GM12873 (cell line): Measurements from ENCODE around the gene CPNE1.

Experiments
- CTCF ChIP-seq: IDR thresholded peaks from 2 replicates; pipeline ENCODE4 v1.5.1; 2012; ENCODE audit warnings: low read depth, mild to moderate bottlenecking, moderate library complexity, low read length, control low read depth; ENCODE audit not compliant: insufficient read depth; ENCODE audit errors: missing control alignments

The CPNE1 gene

GRCh38 chr20:35600993-35601973, 63.4 kb downstream of the CPNE1 start:
- peak; percentile 49 for TF ChIP-seq CTCF

- no peak for TF ChIP-seq CTCF
Observed at GRCh38 chr20:35600176-35600992, 64.3 kb downstream of the CPNE1 start.

- no peak for TF ChIP-seq CTCF
Observed at GRCh38 chr20:35599776-35600120, 65.0 kb downstream of the CPNE1 start.

GRCh38 chr20:35598899-35599775, 65.6 kb downstream of the CPNE1 start:
- no peak for TF ChIP-seq CTCF

GRCh38 chr20:35598476-35598875, 66.2 kb downstream of the CPNE1 start:
- TF ChIP-seq CTCF: no peak

GRCh38 chr20:35597186-35597585, 67.5 kb downstream of the CPNE1 start:
- TF ChIP-seq CTCF: no peak
